HuH-7.5 (cell line): ENCODE measurements around the gene ATRIP.
"Not testable (repeated sequence)": the region's sequence is repeated elsewhere in the genome, so short reads cannot be mapped to it uniquely, and the experiment has no call there.

Experiments
- DNase-seq: peaks from one replicate; pipeline ENCODE4 v3.0.0; 2011; ENCODE audit warnings: low spot score

Gene ATRIP

DNA sequence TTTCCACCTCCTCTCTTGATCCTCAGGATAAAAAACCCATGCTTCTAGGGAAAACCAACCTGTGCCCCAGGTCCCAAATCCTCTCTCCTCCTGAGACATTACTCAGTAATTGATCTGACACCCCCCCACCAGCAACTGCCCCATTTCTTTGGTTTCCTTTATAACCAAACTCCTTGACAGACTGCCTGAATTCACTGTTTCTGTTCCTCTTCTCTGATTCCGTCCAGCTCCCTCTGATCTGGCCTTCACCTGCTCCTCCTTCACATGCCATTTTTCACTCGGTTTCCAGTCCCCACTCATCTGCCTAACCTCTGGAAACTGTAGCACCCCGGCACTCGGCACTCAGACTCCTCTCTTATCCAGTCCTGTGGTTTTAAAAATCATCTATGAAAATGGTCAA is 8.7 kb upstream of the ATRIP start:
- DNase-seq: no peak

DNA sequence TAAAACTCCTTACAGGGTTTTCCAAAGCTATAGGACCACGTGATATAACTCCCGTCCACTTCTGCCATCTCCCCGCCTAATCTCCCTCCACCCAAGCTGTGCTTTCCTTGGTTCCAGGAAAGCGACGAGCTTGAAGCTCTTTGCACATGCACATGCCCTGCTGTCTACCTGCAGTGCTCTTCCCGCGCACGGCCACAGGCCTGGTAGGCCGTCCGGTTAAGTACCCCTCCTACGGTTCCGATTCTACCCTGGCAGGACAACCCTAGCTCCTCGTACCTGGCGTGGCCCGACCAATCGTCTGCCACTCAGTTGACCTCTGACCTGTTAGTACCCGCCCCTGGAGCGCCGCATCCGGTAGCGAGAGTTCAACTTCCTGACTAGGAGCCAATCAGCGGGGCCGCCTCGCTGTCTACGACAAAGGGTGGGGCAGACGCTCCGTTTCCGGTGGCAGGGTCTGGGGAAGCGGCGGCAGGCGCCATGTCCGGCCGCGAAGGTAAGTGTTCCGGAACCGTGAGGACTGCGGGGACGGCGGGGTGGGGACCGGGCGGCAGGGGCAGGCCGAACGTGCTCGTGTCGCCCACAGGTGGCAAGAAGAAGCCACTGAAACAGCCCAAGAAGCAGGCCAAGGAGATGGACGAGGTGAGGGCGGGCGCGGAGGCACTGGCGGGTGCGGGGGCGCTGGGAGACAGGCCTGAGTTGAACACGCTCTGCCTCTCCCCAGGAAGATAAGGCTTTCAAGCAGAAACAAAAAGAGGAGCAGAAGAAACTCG is 6.5 kb upstream of the ATRIP start, which contains the start of the genes CCDC51 and TMA7:
CCDC51 (minus strand) TSS at position 300 of the 770 bp plus-strand sequence. CDS start 4,991 bp downstream, outside the sequence.
TMA7 (plus strand) TSS at position 438 of the 770 bp plus-strand sequence; CDS start at position 478, 40 bp downstream.
- peak; percentile 99 for DNase-seq

DNA sequence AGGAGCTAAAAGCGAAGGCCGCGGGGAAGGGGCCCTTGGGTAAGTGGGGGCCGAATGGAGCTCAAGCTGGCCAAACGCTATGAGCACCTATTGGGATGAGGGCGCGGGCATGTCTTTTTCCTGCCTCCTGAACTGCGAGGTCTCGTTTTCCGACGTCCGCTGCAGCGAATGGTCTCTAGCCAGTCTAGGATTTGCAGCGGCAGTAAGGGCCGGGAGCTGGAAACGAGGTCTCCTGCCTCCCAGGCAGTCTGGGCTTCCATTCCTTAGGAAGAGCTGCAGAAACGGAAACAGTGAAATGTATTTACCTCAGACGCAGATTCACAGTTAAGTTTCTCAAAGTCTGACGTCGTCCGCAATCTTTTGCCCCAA is 6.0 kb upstream of the ATRIP start:
- DNase-seq: no peak

DNA sequence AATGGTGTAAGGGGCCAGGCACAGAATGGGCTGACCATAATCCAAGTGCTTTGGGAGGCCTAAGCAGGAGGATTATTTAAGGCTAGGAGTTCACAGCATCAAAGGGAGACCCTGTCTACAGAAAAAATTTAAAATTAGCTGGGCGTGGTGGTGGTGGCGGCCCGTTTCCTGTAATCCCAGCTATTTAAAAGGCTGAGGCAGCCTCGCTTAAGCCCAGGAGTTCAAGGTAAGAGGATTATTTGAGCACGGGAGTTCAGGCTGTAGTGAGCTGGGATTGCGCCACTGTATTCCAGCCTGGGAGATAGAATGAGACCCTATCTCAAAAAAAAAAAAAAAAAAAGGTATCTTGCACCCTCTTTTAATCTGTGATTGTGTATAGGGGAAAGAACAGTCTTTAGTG is 4.6 kb upstream of the ATRIP start:
- DNase-seq: no peak

DNA sequence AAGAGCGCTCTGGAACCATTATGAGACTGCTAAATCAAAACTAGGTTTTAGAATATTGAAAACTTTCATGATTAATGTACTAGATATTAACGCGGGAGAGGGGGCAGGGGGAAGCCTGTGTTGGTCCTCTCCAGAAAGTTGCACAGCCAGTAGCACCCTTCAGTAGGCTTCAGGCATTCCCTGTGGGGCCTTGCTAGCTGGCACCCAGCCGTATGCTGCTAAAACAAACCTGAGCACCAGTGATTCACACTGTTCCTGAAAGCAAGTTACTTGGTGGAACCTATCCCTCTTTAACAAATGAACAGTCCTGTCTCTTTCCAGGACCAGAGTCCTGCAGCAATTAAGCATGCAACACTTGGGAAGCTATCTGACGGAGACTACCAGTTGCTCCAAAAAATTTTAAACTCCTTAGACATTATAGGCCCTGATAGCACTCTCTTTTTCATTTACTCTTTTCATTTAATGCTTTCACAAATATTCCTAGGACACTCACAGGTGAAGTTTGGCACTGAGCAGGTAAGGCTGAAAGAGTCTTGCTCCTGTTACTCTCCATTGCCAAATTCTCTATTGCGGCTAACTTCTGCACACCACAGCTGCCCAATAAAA is 1.2 kb upstream of the ATRIP start:
- no peak for DNase-seq

DNA sequence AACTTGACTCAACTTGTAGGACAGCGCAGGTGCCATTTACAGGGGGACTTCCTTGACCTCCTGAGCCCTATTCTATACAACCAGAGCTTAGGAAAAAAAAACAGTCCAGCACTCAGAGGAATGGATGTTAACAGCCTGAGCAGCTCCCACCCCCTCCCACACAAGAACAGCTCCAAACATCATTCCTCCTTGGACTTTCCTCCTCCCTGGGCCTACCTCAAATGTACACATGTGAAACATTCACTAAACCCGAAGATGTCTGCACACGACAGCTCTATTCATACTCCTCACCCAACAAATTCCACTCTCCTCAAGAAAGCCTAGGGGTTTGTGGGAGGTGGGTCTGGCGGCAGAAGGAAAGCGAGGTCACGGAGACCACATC is 503 bp upstream of the ATRIP start:
- no peak for DNase-seq

DNA sequence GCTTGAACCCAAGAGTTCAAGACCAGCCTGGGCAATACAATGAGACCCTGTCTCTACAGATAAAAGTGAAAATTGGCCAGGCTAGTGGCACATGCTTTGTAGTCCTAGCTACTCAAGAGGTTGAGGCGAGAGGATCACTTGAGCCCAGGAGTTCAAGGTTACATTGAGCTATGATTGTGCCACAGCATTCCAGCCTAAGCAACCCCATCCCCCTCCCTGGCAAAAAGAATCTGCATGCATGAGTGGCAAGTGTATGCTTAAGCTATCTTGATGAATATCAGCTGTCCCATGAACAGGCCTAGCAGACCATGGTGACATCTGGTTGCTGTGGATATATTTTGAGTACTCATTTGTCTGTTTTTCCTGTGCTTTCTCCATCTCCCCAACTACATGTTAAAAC is 4.7 kb downstream of the ATRIP start:
- no peak for DNase-seq

DNA sequence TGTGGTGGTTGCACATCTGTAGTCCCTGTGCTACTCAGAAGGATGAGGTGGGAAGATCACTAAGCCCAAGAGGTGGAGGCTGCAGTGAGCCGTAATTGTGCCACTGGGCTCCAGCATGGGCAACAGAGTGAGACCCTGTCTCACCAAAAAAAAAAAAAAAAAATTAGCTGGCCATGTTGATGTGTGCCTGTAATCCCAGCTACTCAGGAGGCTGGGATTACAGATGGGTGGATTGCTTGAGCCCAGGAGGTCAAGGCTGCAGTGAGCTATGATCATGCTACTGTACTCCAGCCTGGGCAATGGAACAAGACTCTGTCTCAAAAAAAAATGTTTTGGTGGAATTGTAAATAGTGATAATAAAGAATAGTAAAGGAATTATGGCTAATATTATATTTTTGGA is 9.9 kb downstream of the ATRIP start:
- no peak for DNase-seq

DNA sequence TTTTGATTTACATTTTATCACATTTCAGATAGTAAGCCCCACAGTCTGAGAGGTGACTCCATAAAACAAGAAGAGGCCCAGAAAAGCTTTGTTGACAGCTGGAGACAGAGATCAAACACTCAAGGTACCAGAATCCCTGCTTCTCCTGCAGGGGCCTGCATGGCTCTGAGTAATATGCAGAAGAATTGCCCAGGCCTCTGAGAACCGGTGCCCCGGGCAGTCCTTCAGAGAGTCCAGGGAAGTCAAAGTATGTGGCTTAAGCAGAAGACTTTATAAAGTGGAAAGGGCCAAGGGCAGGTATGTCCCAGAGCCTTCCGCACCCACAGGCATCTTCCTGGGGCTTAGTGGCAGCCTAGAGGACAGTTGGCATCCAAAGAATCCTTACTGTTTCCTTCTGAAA is 12.8 kb downstream of the ATRIP start:
- DNase-seq: no peak

DNA sequence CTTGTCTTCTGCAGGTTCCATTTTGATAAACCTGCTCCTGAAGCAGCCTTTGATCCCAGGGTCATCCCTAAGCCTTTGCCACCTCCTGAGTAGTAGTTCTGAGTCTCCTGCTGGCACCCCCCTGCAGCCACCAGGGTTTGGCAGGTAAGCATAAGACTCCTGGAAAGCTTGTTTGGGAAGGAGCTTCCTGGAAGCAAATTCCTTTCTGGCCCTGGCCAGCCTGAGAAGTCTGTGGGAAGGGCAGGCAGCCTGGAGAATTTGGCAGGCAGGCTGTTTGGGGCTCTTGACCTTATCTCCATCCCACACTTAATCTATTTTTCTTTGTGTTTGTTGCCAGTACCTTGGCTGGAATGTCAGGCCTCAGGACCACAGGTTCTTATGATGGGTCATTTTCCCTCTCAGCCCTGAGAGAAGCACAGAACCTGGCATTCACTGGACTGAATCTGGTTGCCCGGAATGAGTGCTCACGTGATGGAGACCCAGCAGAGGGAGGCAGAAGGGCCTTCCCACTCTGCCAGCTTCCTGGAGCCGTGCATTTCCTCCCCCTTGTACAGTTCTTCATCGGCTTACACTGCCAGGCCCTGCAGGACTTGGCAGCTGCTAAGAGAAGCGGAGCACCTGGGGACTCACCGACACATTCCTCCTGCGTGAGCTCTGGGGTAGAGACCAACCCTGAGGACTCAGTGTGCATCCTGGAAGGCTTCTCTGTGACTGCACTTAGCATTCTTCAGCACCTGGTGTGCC is 13.4 kb downstream of the ATRIP start:
- no peak for DNase-seq

DNA sequence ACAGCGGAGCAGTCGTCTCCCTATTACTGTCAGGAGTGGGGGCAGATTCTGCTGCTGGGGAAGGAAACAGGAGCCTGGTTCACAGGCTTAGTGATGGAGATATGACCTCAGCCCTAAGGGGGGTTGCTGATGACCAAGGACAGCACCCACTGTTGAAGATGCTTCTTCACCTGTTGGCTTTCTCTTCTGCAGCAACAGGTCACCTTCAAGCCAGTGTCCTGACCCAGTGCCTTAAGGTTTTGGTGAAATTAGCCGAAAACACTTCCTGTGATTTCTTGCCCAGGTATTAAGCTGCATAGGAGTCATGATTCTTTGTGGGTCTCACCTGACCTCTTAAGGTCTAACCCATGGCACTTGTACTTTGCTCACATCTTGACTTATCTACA is 14.0 kb downstream of the ATRIP start:
- DNase-seq: no peak

DNA sequence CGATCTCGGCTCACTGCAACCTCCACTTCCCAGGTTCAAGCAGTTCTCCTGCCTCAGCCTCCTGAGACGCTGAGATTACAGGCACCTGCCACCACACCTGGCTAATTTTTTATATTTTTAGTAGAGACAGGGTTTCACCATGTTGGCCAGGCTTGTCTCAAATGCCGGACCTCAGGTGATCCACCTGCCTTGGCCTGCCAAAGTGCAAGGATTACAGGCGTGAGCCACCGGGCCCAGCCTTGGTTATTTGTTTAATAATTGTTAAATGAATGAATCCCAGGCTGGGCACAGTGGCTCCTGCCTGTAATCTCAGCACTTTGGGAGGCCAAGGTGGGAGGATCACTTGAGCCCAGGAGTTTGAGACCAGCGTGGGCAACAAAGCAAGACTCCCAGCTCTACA is 15.2 kb downstream of the ATRIP start:
- not testable (repeated sequence) for DNase-seq

DNA sequence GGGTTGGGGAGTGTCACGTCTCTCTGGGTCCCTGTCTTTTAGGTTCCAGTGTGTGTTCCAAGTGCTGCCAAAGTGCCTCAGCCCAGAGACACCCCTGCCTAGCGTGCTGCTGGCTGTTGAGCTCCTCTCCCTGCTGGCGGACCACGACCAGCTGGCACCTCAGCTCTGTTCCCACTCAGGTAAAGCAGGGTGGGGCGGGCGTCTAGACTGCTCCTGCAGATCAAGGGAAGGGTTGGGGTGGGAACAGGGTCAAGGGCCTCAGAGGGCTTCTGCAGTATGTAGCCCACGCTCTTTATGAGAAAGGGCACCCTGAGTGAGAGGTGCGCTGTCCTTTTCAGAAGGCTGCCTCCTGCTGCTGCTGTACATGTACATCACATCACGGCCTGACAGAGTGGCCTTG is 17.2 kb downstream of the ATRIP start:
- no peak for DNase-seq

DNA sequence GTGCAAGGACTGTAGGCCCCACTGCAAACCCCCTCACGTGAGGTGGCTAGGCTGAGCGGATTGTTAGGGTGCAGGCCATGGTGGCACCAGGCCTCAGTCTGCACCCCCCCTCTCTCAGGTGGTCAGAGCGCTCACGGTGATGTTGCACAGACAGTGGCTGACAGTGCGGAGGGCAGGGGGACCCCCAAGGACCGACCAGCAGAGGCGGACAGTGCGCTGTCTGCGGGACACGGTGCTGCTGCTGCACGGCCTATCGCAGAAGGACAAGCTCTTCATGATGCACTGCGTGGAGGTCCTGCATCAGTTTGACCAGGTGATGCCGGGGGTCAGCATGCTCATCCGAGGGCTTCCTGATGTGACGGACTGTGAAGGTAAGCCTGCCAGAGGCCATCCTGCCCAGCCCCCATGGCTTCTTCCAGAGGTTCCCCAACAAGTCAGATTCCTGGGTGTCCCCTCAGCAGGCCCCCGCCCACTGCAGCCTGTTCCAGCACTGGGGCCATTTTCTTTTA is 18.2 kb downstream of the ATRIP start:
- DNase-seq: no peak

DNA sequence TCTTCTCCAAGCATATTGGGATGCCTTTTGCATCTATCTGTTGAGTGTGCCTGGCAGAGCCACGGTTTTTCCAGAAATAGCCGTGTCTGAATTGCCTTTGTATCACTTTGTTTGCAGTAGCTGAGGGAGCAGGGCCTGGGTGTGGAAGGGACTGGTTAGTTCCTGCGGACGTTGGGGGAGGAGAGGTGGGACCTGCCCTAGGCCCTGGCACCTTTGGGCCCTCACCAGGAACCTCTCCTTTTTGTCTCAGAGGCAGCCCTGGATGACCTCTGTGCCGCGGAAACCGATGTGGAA is 18.6 kb downstream of the ATRIP start:
- no peak for DNase-seq

DNA sequence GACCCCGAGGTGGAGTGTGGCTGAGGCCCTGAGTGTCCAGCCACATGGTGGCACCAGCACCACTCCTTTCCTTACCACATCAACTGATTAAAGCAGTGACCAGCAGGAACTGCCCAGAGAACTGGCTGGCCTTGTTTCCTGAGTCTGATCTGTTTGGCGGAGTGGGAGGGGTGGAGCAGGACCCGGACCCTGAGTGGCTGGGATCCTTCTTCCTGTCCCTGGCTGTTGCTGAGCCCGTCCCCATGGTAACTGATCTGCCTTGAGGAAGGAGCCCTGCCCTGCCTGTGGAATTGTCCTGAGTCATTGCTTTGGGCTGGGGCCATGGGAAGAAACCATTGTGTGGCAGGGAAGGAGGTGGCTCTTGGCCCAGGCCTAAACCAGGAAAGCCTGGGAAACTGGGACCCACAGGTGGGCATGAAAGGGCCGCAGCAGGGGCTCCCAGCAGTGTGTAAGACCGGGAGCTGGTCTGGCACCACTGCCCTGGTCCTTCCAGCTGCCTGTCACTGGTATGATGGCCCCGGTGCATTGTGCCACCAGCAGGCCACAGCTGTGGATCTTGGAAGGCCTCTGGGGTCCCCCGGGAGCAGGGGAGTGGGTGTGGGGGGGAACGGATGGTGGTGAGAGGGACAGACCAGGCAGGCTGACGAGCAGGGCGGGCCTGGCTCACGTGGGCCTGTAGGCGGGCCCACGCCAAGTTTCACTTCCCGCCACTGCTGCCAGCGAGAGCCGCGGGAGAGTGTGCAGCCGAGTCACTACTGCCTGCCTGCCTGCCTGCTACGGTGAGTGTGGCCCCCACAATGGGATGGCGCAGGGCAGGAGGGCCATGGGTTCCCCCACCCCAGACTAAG is 19.2 kb downstream of the ATRIP start:
- peak; percentile 73 for DNase-seq

DNA sequence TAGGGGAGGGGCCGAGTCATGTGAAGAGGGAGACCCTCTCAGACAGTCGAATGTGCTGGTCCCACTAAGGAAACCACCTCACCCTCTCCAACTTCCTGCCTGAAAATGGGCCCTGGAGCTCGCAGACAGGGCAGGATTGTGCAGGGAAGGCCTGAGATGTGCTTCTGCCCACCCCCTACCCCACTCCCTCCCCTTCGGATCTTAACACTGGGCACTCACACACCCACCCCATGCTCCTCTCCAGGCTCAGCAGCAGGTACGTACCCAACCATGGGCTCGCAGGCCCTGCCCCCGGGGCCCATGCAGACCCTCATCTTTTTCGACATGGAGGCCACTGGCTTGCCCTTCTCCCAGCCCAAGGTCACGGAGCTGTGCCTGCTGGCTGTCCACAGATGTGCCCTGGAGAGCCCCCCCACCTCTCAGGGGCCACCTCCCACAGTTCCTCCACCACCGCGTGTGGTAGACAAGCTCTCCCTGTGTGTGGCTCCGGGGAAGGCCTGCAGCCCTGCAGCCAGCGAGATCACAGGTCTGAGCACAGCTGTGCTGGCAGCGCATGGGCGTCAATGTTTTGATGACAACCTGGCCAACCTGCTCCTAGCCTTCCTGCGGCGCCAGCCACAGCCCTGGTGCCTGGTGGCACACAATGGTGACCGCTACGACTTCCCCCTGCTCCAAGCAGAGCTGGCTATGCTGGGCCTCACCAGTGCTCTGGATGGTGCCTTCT is 20.0 kb downstream of the ATRIP start:
- no peak for DNase-seq

DNA sequence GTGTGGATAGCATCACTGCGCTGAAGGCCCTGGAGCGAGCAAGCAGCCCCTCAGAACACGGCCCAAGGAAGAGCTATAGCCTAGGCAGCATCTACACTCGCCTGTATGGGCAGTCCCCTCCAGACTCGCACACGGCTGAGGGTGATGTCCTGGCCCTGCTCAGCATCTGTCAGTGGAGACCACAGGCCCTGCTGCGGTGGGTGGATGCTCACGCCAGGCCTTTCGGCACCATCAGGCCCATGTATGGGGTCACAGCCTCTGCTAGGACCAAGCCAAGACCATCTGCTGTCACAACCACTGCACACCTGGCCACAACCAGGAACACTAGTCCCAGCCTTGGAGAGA is 20.5 kb downstream of the ATRIP start:
- DNase-seq: no peak

DNA sequence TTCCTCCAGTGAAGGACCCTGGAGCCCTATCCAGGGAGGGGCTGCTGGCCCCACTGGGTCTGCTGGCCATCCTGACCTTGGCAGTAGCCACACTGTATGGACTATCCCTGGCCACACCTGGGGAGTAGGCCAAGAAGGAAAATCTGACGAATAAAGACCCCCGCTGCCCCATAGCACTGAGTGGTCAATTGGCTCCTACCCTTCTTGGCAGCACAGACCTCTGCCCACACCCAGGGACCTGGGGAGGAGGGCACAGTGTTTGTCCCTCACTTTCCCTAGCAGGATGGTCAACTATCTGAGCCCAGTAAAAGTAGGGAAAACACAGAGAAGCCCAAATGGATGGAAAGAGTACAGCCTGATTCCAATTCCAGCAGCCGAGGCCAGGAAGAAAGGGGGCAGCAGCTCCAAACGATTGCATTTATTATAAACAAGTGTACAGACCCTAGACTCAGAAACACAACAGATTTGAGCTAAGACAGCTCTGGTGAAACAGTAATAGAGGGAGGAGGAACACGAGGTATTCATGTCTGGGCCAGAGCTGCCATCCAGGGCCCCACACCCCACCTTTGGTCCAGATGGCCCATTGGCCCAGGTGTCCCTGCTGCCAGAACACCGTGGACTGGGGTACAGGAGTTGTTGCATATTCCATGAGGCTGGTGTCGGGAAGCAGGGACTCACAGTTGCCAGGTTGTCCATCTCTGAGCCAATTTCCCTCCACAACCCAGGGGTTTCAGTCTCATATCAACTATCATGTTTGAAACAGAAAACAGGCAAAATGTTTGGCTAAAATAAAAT is 21.1 kb downstream of the ATRIP start:
- DNase-seq: no peak

DNA sequence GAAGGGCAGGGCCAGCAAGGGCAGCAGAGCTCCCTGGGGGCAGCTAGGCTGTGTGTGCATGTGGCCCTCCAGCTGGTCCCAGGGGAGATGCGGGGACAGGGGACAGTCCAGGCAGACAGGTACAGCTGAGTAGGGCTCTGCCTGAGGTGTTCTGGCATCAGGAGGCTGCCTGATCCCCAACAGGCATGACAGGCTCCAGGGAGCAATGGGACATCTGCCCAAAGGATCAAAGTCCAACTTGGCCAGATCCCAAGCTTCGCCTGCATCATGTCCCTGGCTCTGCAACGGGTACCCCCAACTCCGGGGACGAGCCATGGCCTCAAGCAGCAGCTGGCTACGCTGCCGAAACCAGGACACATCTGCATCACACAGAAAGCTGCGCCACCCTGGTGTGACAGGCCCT is 21.8 kb downstream of the ATRIP start:
- no peak for DNase-seq
